Measurements from ENCODE around the gene LIX1L. TPM values are rescaled to one million over a fixed set of nuclear protein-coding genes. Genes with fewer than 3 reads are reported as not detected.

LIX1L gene
- total and polyA plus RNA-seq, 2 experiments from 2014 or later: 14.0 to 16.3 TPM

- TF ChIP-seq EZH2phosphoT487 (IDR thresholded peaks at IDR 0.05; ENCODE audit: low read depth, severe bottlenecking, unreplicated experiment) (no peak), CTCF (IDR thresholded peaks at IDR 0.05; ENCODE audit: poor library complexity) (no peak), EZH2 (IDR thresholded peaks at IDR 0.05; ENCODE audit: borderline replicate concordance) (no peak)
- Histone ChIP-seq H3K4me2 (no peak overlapping the region), H3K27ac (no peak overlapping the region), H2AFZ (no peak overlapping the region), H3K9me2 (replicated peaks; ENCODE audit: insufficient read depth) (no peaks in the 10 kb centered on the region), H3K4me3 (no peak overlapping the region), H3K9me3 (ENCODE audit: low read depth) (no peaks in the 10 kb centered on the region), H3K36me3 (replicated peaks; ENCODE audit: insufficient read depth, low read depth) (no peaks in the 10 kb centered on the region), H3K27me3 (peaks cover 29% of the 10 kb centered on the region), H4K20me1 (ENCODE audit: insufficient read depth, poor library complexity, severe bottlenecking) (no peaks in the 10 kb centered on the region), H3K79me2 (peaks cover 22% of the 10 kb centered on the region), H3K4me1 (ENCODE audit: insufficient read depth) (peaks cover 42% of the 10 kb centered on the region)
- DNase-seq (ENCODE audit: low spot score): no peak
Observed at GRCh38 chr1:145958734-145959133, 917 bp upstream of the LIX1L start.

GRCh38 chr1:145956781-145957442, 905 bp downstream of the LIX1L start:
- H3K9me2 ChIP-seq (replicated peaks; ENCODE audit: insufficient read depth): no peaks in the 10 kb centered on the region
- peaks cover 16% of the 10 kb centered on the region for H3K27me3 ChIP-seq
- no peaks in the 10 kb centered on the region for H3K9me3 ChIP-seq (ENCODE audit: low read depth)
- peak overlapping the region; percentile 60 for H3K4me3 ChIP-seq
- TF ChIP-seq EZH2 (IDR thresholded peaks at IDR 0.05; ENCODE audit: borderline replicate concordance) (no peak), EZH2phosphoT487 (IDR thresholded peaks at IDR 0.05; ENCODE audit: low read depth, severe bottlenecking, unreplicated experiment) (no peak), CTCF (IDR thresholded peaks at IDR 0.05; ENCODE audit: poor library complexity) (no peak)
- peak overlapping the region; percentile 88 for H3K27ac ChIP-seq
- H3K4me2 ChIP-seq: peak overlapping the region; percentile 78
- H4K20me1 ChIP-seq (ENCODE audit: insufficient read depth, poor library complexity, severe bottlenecking): no peaks in the 10 kb centered on the region
- H3K36me3 ChIP-seq (replicated peaks; ENCODE audit: insufficient read depth, low read depth): no peaks in the 10 kb centered on the region
- peak overlapping the region; percentile 47 for H2AFZ ChIP-seq
- peaks cover 26% of the 10 kb centered on the region for H3K4me1 ChIP-seq (ENCODE audit: insufficient read depth)
- DNase-seq (ENCODE audit: low spot score): peak; percentile 28
- peaks cover 40% of the 10 kb centered on the region for H3K79me2 ChIP-seq
- WGBS (ENCODE audit: low lambda C conversion rate, missing lambda C conversion rate): 39% methylated on average over 3 of the region's 3 CpGs

- no peak overlapping the region for H2AFZ ChIP-seq
- peaks cover 15% of the 10 kb centered on the region for H3K27me3 ChIP-seq
- H4K20me1 ChIP-seq (ENCODE audit: insufficient read depth, poor library complexity, severe bottlenecking): no peaks in the 10 kb centered on the region
- peaks cover 45% of the 10 kb centered on the region for H3K79me2 ChIP-seq
- peaks cover 21% of the 10 kb centered on the region for H3K4me1 ChIP-seq (ENCODE audit: insufficient read depth)
- peak overlapping the region; percentile 88 for H3K27ac ChIP-seq
- H3K4me2 ChIP-seq: peak overlapping the region; percentile 78
- H3K36me3 ChIP-seq (replicated peaks; ENCODE audit: insufficient read depth, low read depth): no peaks in the 10 kb centered on the region
- TF ChIP-seq EZH2 (IDR thresholded peaks at IDR 0.05; ENCODE audit: borderline replicate concordance): no peak
- no peak for TF ChIP-seq CTCF (IDR thresholded peaks at IDR 0.05; ENCODE audit: poor library complexity)
- TF ChIP-seq EZH2phosphoT487 (IDR thresholded peaks at IDR 0.05; ENCODE audit: low read depth, severe bottlenecking, unreplicated experiment): no peak
- no peaks in the 10 kb centered on the region for H3K9me3 ChIP-seq (ENCODE audit: low read depth)
- no peaks in the 10 kb centered on the region for H3K9me2 ChIP-seq (replicated peaks; ENCODE audit: insufficient read depth)
- DNase-seq (ENCODE audit: low spot score): no peak
- peak overlapping the region; percentile 60 for H3K4me3 ChIP-seq
Observed at GRCh38 chr1:145956361-145956760, 1.5 kb downstream of the LIX1L start.
